ENCODE measurements around the gene CHD9.
"Not testable (repeated sequence)": the region's sequence is repeated elsewhere in the genome, so short reads cannot be mapped to it uniquely, and the experiment has no call there.

The CHD9 gene

DNA sequence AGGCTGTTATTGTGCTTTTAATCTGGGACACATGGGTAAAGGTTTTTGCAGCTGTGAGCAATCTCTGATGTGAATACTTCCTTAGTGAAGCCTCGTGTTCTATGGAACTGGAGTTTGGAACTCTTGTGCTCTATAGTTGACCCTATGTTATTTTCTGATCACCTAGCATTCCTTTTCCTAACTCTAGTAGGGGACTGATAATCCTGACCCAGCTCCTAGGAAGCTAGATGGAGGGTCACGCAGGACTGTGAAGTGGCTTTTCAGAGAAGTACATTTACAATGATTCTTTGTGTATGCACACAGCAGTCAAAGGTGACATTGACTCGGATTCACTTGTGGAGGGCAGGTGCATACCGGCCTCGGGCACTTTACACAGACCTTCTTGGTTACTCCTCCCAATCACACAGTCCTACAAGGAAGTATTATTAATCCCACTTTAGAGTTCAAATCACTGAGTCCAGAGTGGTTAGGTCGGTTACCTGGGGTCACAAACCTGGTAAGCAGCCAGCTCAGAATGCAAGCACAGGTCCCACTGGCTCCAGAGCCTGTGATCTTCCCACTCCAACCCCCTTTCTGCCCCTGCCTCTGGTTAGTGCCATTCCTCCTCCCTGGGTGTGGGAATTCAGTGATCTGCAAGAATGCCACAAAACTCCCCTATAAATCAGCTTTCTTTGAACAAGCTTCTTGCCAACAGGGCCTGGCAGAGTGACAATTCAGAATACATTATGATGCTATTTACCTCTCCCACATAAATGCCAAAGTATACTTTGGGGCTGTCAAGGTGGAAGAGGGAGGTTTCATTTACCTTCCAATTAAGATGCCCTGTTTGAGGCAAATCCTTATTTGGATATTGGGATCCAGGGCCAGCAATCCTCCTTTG is 9.2 kb upstream of the CHD9 start:
- in situ Hi-C loops (cut with HindIII; ENCODE audit: low pct_ligation_motif_present, low pct_unique_long_range_greater_than_20kb, low sequenced_read_pairs) = no loop called here
- DNase-seq = no peak

DNA sequence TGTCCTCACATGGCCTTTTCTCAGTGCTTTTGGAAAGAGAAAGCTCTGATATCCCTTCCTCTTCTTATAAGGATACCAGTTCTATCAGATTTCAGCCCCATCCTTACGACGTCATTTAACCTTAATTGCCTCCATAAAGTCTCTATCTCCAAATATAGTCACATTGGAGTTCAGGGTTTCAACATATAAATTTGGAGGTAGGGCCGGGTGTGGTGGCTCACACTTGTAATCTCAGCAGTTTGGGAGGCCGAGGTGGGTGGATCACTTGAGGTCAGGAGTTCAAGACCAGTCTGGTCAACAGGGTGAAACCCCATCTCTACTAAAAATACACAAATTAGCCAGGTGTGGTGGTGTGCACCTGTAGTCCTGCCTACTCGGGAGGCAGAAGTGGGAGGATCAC is 7.3 kb upstream of the CHD9 start:
- DNase-seq; in situ Hi-C loops (cut with HindIII; ENCODE audit: low pct_ligation_motif_present, low pct_unique_long_range_greater_than_20kb, low sequenced_read_pairs): not testable (repeated sequence)

DNA sequence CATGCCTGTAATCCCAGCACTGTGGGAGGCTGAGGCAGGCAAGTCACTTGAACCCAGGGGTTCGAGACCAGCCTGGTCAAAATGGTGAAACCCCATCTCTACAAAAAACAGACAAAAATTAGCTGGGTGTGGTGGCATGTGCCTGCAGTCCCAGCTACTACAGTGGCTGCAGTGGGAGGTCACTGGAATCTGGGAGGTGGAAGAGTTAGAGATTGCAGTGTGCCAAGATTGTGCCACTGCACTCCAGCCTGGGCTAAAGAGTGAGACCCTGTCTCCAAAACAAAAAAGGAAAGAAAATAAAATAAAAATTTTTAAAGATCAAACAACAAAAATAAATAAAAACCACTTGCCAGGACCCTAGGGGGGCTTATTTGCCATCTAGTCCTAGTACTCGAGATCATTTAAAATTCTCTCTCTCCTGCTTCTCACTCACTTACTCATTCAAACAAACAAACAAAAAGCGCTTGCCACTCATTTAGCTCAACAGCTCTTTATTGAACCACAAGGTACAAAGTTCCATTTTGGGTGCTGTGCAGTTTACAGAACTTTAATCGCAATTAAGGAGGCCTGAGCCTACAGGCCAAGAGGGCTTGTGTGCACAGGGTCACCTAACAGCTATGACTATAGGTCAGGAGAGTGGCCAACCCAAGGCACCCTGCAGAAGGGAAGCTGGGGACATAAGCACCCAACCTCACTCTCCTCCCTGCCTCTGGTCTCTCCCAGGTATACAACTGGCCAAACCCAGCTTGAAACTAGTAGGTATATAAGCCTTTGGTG is 6.5 kb upstream of the CHD9 start:
- in situ Hi-C loops (cut with HindIII; ENCODE audit: low pct_ligation_motif_present, low pct_unique_long_range_greater_than_20kb, low sequenced_read_pairs) = no loop called here
- DNase-seq = no peak

DNA sequence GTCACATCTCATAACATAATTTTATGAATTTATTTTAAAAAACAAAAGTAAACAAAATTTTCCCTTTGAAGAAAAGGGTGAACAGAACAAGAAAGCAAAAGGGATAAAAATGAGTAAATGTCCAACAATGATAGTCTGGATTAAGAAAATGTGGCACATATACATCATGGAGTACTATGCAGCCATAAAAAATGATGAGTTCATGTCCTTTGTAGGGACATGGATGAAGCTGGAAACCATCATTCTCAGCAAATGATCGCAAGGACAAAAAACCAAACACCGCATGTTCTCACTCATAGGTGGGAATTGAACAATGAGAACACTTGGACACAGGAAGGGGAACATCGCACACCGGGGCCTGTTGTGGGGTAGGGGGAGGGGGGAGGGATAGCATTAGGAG is 3.5 kb upstream of the CHD9 start:
- DNase-seq; in situ Hi-C loops (cut with HindIII; ENCODE audit: low pct_ligation_motif_present, low pct_unique_long_range_greater_than_20kb, low sequenced_read_pairs): not testable (repeated sequence)

DNA sequence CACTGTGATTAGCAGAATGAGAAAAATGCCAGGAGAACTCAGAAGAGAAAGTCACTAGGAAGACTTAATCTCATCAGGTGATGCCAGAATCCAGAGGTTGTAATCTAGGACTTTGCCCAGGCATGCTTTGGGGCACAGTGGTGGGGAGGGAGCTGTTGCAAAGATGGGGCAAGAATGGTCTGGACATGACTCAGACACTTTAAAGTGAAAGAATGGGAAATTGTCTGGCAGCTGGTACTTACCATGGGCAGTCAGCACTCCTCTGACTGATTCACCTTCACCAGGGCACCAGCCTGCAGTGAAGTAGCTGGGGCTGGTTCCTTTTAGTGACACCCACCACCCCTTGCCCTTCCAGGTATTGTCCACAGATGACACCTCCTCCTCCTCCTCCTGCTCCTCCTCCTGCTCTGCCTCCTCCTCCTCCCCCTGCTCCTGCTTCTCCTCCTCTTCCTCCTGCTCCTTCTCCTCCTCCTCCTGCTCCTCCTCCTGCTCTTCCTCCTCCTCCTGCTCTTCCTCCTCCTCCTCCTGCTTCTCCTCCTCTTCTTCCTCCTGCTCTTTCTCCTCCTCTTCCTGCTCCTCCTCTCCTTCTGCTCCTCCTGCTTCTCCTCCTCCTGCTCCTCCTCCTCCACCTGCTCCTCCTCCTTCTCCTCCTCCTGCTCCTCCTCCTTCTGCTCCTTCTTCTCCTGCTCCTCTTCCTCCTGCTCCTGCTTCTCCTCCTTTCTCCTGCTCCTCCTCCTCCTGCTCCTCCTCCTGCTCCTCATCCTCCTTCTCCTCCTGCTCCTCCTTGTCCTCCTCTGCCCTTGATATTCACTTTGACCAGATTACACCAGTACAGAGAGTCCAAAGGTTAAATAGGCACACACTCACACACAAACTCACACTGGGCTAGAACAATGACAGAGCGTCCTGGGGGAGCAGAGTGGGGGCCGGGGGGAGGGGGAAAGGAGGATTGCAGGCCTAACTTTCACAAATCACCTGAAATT is 2.0 kb upstream of the CHD9 start, which contains the start of gene CHD9NB:
Gene CHD9NB (minus strand): TSS at position 379 of the 983 bp plus-strand sequence. CDS start 8,739 bp downstream, outside the sequence.
- peak; percentile 97 for DNase-seq
- in situ Hi-C loops (cut with HindIII; ENCODE audit: low pct_ligation_motif_present, low pct_unique_long_range_greater_than_20kb, low sequenced_read_pairs) = no loop called here

DNA sequence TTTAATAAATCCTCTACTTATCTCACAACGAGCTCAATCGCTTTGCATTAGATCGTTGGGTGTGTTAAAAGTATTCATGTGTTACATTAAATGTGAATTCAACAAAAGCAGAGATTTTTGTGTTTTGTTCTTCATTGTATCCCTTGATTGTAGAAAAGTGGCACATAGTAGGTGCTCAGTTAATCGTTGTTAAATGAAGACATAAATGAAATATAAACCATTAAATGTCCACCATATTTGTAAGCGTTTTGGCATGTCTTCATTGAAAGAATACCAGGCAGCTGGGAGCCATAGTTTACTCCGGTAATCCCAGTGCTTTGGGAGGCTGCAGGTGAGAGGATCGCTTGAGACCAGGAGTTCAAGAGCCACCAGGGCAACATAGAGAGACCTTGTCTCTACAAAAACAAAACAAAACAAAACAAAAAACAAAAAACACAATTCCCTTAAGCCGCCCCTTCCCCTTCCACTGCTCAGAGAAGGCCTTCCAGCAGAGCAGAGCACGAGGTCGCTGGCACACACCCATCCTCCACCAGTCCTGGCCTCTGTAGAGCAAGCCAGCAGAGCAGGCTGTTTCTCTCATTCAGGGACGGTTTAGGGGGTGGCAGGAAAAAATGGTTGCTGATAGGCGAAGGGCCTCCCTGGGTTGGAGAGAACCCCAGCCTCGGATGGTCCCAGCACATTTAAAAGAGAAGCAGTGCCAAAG is 673 bp upstream of the CHD9 start:
- peak; percentile 44 for DNase-seq
- in situ Hi-C loops (cut with HindIII; ENCODE audit: low pct_ligation_motif_present, low pct_unique_long_range_greater_than_20kb, low sequenced_read_pairs) = no loop called here

DNA sequence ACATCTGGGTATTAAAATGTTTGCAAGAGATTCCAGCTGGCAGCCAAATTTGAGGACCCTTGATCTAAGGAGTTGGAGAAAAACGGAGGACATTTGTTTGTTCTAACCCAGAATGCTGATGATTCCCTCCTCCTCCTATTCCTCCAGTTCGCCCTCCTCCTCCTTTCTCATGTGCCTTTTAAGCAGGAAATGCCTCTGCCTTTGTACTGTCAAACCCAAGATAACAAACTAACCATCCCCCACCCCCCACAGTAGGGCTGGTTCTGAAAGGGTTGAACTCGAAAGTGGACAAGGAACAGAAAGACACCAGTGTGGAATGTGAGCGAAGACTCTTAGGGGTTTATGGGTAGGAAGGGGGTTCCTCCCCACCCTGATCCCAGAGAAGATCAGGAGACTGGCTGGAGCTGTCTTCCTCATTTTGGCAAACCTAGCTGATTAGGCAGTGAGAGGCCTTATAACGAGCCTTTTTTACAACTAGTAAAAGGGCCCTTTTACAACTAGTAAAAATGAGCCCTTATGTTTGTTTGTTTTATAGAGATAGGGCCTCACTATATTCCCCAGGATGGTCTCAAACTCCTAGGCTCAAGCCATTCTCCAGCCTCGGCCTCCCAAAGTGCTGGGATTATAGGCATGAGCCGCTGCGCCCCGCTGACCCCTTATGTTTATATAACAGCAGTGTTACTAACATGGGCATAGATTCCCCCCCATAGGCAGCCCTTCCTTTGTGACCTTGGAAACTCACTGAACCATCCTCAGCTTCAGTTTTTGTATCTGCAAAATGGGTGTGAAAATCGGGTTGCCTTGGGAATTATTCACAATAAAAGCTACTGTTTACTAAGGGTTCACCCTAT is 975 bp downstream of the CHD9 start:
- peak; percentile 47 for DNase-seq
- in situ Hi-C loops (cut with HindIII; ENCODE audit: low pct_ligation_motif_present, low pct_unique_long_range_greater_than_20kb, low sequenced_read_pairs) = no loop called here

DNA sequence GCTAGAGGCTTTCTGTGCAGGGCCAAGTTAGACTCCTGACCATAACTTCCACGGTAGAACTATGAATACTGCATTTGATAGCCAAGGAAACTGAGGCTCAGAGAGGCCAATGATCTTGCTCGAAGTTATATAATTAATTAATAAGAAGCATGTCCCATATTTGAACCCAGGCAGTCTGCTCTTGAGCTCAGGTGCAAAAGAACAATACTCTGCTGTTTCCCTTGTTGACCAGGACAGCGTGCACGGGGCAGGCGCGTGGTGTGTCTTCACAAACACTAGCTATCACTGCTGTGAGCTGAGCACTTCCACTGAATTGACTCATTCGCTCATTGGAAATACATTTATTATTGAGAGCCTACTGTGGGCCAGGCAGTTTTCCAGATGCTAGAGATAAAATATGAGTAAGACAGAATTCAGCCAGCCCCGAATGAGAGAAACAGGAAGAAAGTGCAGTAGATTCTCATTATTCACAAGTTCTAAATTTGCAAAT is 1.6 kb downstream of the CHD9 start:
- no peak for DNase-seq
- in situ Hi-C loops (cut with HindIII; ENCODE audit: low pct_ligation_motif_present, low pct_unique_long_range_greater_than_20kb, low sequenced_read_pairs) = no loop called here

DNA sequence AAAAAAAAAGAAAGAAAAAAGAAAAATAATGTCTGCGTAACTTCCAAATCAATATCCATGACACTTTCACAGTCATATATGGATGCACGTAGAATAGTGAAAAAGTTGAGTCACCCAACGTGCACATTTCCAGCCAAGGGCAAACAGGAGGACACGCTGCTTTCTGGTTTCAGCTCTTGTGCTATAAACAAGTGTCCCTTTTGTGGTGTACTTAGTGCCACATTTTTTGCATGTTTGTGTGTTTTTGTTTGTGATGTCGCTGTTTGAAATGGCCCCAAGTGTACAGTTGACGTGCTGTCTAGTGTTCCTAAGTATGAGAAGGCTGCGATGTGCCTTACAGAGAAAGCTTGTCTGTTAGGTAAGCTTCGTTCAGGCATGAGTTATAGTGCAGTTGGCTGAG is 2.9 kb downstream of the CHD9 start:
- DNase-seq = no peak
- in situ Hi-C loops (cut with HindIII; ENCODE audit: low pct_ligation_motif_present, low pct_unique_long_range_greater_than_20kb, low sequenced_read_pairs) = no loop called here

DNA sequence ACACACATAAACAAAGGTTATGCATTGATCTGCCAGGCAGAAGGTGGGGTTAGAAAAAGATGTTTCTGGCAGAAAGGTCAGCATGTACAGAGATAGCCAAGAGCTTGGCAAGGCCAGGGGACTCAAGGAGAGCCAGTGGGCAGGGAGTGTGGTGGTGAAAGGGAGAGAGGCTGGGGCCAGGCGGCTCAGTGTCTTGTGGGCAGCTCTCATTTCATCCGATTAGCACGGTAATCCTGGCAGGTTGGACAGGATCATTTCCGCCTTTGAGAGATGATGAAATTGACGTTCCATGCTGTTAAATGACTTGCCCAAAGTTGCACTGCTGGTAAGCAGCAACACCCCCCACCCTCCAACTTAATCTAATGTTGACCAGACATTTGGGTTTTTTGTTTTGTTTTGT is 3.6 kb downstream of the CHD9 start:
- DNase-seq = no peak
- in situ Hi-C loops (cut with HindIII; ENCODE audit: low pct_ligation_motif_present, low pct_unique_long_range_greater_than_20kb, low sequenced_read_pairs) = no loop called here

DNA sequence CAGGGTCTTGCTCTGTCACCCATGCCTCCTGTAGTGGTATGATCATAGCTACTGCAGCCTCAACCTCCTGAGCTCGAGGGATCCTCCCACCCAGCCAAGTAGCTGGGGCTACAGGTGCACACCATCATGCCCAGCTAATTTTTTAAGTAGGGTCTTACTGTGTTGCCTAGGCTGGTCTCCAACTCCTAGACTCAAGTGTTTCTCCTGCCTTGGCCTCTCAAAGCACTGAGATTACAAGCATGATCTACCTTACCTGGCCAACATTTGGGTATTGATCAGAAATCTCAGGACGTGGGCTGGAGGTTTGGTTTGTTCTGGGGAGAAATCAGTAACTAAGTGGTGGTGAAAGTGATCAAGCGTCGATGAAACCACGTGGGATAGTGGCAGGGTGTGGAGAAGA is 4.1 kb downstream of the CHD9 start:
- no peak for DNase-seq
- in situ Hi-C loops (cut with HindIII; ENCODE audit: low pct_ligation_motif_present, low pct_unique_long_range_greater_than_20kb, low sequenced_read_pairs) = no loop called here

DNA sequence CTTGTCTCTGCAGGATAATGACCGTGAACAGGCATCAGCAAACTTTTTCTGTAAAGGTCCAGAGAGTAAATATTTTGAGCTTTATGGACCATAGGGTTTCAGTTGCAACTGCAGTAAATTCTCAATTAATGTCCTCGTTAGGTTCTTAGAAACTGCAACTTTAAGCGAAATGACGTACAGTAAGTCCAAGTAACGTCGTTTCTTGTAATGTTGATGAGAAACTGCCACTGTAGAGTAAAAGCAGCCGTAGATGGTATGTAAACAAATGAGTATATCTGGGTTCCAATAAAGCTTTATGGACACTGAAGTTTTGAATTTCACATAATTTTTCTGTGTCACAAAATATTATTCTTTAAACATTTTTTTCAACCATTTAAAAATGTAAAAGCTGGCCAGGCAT is 4.9 kb downstream of the CHD9 start:
- no peak for DNase-seq
- in situ Hi-C loops (cut with HindIII; ENCODE audit: low pct_ligation_motif_present, low pct_unique_long_range_greater_than_20kb, low sequenced_read_pairs) = no loop called here

DNA sequence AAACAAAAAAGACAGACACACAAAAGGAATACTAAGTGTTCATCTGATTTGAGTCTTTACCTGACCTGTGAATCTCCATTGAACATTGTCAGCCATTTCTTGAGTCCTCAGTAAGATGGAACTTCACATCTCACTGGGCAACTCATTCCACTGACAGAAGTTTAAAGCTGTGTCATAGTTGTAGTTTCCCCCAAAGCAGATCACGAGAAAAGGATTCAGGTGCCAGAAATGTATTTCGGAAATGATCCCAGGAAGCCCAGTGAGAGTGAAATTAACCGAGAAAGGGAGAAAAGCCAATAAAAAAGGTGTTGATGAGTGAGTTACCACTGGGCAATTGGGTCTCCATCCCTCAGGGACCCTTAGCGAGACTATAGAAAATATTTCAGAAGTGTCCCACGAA is 6.5 kb downstream of the CHD9 start:
- in situ Hi-C loops (cut with HindIII; ENCODE audit: low pct_ligation_motif_present, low pct_unique_long_range_greater_than_20kb, low sequenced_read_pairs) = no loop called here
- no peak for DNase-seq

DNA sequence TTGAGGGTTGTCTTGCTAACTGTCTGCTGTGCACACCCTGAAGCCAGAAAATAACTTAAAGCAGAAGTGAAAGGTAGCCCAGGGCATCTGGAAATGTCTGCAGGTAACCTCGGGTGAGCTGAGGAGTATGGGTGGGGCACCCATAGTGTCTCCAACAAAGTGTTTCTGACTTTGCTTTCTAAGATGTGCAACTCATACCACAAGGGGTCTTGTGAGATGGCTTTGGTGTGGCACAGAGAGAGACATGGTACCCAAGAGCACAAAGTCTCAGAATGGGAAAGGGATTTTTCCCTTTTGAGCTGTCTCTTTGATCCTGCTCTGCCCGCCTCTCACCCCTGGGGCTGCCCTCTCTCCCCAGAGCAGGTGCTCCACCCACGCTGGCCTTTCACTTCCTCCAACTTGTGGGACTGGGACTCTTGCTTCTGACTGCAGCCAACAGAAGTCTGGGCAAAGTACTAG is 6.9 kb downstream of the CHD9 start:
- DNase-seq = no peak
- in situ Hi-C loops (cut with HindIII; ENCODE audit: low pct_ligation_motif_present, low pct_unique_long_range_greater_than_20kb, low sequenced_read_pairs) = no loop called here

DNA sequence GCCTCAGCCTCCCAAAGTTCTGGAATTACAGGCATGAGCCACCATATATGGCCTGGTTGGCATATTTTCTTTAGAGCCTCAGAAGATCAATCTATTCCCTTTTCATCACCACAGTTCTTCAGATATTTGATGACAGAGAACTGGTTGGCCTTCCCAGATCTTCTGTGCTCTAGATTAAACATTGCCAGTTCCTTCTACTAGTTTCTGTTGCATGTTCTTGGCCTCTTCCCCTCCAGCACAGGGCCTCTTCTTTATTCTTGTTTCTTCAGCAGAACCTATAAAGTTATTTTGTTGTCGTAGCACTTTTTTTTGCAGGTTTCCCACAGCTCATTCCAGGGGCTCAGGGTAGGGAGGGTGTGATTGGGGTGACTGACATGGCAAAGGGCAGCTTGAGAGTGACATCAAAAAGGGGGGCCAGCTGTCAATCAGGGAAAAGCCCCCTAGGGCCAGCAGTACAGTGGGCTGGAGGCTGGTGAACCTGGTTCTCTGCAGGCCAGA is 9.3 kb downstream of the CHD9 start:
- no peak for DNase-seq
- in situ Hi-C loops (cut with HindIII; ENCODE audit: low pct_ligation_motif_present, low pct_unique_long_range_greater_than_20kb, low sequenced_read_pairs) = no loop called here

DNA sequence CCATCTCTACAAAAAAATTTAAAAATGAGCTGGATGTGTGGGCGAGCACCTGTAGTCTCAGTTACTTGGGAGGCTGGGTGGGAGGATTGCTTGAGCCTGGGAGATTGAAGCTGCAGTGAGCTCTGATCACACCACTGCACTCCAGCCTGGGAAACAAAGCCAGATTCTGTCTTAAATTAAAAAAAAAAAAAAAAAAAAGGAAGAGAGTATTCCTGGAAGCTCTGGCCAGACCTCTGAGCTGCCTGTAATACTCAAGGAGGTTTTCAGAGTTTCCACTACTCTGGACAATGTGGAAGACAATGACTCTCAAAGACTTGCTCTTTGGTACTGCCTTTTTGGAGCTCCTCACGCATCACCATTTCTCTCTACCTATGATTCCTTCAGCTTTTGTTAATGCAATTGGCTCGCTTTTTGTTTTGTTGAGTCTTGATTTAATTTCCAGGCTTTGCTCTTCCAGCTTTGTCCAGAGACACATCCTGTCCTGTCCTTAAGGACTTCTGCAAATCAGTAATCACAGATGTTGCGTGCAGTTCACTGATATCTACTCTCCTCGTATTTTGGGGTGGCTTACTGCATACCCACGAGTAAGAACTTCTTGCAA is 10.8 kb downstream of the CHD9 start:
- in situ Hi-C loops (cut with HindIII; ENCODE audit: low pct_ligation_motif_present, low pct_unique_long_range_greater_than_20kb, low sequenced_read_pairs) = no loop called here
- DNase-seq = no peak

Measured in ACHN (cell line).